Stimulated activated CD4-positive, alpha-beta T cell treated with anti-CD3 and anti-CD28 coated beads, Interleukin-4, amount 100 ng/mL, for 4 hours (primary cell): ENCODE measurements around the gene PDLIM4.
A peak's percentile ranks its signal among the peaks of the same experiment; 100 is the strongest.

Experiments
- DNase-seq, 2 experiments: peaks; one replicate each; pipeline ENCODE4 v3.0.0-alpha.2; 2020

Gene PDLIM4, protein sequence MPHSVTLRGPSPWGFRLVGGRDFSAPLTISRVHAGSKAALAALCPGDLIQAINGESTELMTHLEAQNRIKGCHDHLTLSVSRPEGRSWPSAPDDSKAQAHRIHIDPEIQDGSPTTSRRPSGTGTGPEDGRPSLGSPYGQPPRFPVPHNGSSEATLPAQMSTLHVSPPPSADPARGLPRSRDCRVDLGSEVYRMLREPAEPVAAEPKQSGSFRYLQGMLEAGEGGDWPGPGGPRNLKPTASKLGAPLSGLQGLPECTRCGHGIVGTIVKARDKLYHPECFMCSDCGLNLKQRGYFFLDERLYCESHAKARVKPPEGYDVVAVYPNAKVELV

DNA sequence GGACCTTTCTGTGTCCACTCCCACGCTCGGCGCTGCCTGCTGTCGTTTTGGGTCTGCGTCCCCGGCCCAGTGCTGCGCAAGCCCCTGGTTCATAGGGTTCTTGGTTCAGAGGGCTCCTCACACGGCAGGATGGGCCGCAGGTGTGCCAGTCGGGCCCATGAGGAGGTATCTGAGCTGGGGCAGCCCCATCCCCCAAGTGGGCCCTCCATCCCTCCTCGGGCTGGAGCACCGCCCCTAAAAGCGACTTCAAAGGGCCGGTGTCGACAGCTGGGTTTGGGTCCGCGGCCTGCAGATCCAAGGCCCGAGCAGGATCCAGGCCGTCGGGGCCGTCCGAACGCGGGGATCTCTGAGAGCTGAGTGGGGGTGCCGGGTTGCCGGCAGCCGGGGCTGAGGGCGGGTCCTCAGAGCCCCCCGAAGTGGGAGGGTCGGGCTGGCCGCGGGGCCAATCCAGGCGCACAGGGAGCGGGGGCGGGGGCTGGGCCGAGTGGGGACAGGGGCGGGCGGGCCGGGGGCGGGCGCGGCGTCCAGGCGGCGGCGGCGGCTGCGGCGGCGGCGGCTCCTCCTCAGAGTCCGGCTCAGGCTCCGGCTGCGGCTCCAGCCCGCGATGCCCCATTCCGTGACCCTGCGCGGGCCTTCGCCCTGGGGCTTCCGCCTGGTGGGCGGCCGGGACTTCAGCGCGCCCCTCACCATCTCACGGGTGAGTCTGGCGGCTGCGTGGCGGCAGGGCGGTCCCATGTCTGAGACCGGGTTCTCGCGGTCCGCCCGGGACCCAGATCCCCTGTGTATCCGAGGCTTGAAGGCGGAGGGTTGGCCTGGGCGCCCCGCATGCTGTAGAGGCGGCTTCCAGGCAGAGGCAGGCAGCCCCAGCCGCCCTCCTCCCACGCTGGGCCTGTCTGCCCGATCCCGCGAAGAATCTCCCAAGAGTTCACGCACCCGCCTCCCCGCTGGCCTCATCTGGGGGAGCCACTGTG is at the start of gene PDLIM4:
TSS of gene PDLIM4 (plus strand) at position 566 of the 971 bp plus-strand sequence. CDS start at position 605, 39 bp downstream.
- no peak for DNase-seq

DNA sequence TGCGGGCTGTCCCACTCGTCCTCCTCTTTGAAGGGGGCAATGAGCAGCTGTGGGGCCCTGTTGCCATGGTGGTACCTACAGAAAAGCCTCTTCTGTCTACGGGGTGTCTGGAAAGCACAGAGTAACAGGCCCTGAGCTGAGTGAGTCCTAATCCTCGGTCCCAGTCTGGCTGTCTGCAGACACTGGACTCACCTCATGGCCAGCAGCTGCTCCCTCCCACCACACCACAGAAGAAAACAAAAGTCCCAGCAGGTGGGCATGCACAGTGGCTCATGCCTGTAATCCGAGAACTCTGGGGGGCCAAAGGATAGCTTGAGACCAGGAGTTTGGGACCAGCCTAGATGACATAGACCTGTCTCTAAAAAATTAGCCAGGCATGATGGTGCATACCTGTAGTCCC is 49.7 kb upstream of the PDLIM4 start:
- no peak for DNase-seq

DNA sequence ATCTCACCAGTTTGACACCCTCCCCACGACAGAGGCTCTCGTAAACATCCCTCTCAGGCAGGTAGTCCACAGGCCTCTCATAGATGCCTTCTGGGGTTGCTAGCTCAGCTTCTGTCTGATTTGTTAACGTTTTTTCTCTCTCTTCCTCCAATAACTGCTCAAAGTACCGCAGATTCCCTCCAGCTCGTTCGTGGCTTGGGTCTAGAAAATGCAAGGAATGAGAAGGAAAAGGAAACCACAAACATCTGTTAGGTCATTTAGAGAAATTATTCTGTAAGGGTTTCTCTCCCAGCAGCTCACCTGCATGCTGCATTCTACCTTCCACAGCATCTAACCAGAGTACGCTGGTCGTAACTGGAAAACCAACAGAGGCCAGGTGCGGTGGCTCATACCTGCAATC is 48.4 kb upstream of the PDLIM4 start:
- no peak for DNase-seq

DNA sequence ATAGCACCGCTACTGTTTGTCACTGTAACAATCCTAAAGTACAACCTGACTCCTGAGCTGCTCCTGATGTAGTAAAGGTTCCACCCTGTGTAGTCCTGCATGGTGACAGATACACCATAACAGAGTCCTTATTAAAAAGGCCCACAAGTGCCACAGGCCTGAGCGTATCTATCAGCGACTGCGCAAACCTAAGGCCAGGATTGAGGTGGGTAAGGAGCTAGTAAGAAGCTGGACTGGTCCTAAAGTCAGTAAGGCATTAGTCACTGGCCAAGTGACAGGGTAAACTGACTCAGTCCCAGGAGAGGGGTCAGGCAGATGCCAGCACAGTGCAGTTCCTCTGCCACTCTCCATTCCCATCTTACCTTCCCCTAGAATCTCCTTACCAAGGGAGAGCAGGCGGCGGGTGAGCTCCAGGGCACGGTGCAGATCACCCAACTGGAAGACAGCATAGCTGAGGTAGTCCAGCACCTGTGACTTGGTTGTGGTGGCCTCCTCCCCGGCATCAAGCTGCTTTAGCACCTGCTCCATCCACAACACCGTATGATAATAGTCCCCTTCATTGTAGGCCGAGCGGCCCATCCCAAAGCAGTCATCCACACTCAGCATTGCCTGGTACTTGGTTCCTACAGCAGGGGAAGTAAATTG is 47.5 kb upstream of the PDLIM4 start:
- no peak for DNase-seq

DNA sequence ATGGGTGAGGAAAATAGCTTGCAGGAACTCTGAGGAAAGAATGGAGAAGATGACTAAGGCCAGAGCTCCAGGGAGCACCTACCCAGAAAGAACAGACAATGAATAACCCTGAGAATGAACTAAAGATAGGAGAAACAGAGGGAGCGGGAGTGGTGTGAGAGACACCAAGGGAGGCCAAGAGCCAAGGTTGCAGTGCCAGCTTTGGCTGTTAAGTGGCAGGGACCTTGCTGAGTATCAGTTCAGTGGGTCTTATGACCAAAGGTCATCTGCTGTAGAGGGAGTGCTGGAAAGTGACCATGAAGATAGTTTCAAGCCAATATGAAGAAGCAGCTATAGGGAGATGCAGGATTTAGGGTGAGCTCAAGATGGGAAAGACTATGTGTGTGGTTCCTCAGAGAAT is 46.6 kb upstream of the PDLIM4 start:
- DNase-seq, result no peak

DNA sequence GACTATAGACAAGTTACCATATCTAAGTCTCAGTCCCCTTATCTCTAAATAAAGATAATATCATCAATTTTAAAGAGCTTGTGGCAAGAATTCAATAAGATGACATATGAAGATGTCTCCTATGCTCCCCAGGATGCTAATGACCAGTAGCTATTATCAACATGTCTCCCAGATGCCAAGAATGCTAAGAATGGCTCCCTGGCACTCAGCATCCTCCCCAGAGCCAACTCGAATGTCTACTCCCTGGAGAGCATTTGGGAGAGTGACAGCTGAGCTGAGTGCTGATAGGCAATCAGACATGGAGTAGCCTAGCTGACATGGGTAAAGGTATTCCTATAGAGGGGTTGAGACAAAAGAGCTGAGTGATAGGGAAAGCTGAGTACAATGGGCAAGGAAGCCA is 45.7 kb upstream of the PDLIM4 start:
- no peak for DNase-seq

DNA sequence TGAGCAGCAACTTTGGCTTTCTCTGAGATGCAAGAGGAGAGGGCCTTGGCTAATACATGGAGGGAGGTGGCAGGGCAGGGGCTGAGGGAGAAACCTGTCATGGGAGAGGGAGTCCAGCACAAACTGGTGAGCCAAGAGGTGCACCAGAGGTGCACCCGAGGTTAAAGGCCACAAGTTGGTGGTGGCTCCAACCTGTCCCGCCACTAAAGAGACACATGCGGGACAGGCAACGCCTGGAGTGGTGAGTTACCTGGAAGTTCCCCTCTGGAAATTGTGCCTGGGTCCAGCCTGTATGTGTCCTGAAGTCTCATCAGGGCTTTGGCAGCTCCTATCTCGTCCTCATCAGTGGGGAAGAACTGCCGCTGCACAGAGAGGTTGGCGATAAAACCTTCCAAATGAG is 43.8 kb upstream of the PDLIM4 start:
- no peak for DNase-seq

DNA sequence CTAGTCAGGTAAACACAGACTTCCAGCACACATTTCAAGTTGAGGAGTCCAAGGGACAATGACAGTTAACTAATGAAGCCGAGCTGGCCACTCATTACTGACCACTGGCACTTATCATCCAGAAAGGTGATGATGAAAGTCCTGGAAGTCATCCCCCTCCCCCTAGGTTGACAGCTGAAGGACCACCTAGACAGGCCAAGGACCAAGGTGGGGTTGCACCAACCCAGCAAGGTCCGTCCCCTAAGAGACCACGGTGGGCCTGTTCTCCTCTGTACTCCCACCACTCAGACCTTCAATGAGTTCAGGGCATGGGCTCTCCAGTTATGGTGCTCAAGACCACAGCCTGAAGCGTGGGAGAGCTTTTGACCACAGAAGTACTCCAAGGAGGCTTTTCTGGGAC is 43.0 kb upstream of the PDLIM4 start:
- DNase-seq, result no peak

DNA sequence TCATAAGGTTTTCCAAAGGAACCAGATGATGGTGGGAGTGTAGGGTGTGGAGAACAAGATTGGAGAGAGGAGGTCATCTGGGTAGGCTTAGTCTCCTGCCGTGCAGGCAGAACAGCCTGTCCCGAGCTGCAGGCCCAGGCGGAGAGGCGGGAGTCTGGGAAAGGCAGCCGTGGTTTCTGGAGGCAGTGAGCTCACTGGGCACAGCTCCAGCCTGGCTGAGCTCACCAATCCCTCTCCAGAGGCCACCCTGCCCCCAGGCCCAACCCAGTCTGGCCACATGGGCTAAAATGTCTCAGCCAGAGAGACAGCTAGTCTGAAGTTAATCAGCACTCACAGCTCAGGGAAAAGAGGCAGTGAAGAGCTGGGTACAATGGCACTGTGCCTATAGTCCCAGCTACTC is 42.2 kb upstream of the PDLIM4 start:
- DNase-seq, result no peak

DNA sequence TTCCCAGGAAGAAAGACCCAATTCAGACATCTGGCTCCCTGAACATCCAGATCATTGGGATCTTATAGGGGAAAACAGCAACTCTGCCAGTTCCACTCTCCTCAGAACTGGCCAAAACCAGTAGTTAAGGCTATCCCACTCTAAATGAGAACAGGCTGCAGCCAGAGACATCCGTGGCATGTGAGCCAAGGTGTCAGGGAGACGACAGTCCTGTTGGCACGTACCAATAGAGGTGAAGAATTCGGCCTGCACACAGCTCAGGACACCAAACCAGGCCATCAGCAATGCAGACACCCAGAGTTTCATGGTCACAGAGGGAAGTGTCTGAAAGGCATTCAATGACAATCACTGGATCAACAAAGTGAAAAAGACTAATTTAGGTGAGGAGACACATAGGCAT is 39.2 kb upstream of the PDLIM4 start:
- DNase-seq, result no peak

DNA sequence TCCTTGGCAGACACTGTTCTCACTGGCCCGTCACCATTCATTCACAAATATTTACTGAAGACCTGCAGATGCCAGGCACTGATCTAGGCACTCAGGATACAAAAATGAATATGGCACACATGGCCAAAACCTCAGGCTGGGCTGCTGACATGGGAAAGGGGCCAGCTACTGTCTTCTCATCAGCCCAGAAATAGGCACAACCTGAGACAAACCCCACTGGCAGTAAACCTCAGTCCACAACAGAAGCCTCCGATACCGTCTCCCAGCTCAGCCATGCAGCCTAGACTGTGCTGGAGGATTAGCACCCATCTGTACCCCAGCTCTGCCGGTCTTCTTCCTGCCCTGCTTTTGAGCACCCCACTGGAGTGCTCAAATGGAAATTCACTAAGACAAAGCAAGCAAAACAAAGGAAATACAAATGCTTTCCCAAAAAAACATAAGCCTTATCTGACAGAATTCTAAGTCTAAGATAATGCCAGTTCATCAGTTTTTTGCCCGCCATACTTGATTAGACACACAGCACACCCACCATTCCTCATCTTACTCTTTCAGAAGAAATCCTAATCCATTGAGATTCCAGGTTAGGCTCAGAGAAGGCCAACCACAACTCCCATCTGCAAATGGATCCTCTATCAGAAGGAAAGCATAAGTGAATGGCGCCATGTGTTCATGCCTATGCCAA is 38.1 kb upstream of the PDLIM4 start:
- DNase-seq, result no peak

DNA sequence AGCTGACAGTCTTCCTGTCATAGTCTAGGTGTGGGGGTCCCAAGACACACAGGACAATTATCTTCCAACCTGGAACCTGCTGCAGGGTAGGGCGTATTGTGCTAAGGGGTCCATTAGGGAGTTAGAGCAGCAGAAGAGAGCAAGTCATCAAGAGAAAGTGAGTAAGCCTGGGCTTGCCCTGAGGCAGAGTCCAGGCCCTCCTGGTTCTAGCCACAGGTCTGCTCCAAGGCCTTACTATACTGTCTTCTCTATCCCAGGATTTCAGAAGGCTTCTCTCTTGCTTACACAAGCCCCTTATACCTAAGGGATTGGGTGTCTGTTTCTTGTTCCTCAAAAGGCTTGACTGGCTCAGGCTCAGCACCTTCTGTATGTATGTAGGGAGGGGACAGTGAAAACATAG is 37.5 kb upstream of the PDLIM4 start:
- no peak for DNase-seq

DNA sequence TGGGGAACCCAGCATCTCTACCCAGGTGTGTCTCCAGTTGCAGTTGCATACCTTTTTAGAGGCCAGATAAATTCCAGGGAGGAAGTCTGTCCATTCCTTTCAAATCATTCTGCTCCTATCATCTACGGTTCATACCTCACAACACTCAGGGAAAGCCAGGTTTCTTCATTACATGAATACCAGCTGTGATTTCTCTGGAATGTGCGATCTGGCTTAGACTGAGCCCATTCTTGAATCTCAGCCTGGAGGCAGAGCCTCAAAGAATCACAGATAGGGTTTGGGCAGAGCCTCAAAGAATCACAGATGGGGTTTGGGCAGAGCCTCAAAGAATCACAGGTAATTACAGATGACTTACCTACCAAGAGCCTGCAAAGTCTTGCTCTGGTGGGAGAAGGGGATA is 37.0 kb upstream of the PDLIM4 start:
- no peak for DNase-seq

DNA sequence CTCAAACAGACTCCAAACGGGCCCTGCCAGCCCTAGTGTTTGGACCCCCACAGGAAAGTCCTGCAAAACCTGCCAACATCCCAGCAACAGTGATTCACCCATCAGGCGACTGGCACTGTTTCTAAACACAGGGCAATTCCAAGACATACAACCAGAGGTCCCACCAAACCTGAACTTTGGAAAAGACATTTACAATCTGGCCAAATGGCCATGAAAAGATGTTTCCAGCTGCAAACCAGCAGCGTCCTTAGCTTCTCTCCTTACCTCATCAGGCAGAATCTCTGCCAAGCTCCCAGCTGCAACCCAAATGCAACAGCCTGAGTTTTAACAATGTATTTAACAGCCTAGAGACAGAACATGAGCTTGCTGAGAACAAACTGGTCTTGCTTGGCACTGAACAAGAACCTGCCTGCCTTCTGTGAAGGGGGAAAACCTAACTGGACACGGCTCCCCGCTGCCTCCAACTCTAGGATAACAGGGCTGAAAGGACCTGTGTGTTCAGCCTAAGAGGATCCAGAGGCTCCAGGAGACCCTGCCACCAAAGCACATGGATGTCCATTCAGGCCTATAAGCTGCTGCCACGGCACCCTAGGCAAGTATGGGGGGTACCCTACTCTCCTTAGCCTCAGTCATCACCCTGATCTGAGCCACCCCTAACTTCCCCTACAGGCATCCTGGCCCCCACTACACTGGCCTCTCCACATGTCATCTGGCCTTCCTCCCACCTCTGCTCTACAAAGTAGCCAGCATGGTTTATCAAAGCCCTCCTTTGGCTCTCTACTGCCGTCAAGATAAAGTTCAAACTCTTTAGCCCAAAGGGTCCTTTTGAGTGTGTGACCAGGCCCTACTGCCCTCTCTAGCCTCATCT is 35.5 kb upstream of the PDLIM4 start:
- no peak for DNase-seq

DNA sequence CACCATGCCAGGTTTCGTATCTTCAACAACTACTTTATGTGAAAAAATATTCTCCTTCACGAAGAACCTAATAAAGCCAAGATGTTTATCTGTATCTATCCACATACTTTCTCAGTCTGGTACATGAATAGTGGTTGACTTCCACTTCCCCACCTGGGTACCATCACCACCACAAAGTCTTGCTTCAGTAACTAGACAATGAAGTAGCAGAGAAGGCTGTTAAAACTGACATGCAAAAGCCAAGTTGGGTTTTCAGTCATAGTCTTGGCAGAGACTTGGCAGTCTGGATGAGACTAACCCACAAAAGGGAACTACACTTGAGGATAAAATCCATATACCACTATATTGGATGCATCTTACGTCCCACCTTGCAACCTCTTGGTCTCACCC is 34.9 kb upstream of the PDLIM4 start:
- no peak for DNase-seq

DNA sequence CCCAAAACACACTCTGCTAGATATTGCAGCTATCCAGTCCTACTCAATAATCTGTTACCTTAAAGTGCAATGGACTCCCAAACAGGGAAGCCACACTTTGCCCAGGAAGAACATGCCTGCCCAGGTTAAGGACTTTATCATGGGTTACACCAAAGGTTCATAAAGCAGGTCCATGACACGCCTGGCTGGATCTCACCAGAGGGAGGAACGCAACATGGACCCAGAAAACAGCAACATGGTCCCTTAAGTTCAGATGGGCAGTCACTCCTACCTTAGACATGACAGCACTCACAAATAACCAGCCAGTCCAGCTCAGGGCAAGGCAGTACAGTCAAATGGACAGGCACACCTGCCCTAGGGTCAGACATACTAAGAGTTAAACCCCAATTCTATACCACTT is 33.6 kb upstream of the PDLIM4 start:
- DNase-seq, result no peak

DNA sequence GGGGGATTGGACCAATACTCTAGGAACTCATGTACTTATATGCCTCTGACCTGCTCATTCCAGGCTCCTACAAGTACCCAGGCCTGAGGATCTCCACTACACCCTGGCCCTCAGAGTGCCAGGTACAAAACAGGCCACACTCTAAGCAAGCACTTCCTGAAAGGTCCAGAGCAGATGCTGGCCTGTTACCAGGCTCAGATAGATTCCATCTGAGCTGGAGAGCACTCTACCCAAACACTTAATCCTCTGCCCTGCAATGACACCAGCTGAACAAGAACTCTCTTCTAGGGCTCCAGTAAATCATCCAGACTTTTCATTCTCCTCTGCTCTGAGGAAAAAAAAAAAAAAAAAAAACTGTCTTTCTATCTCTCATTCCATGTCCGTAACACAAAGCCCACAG is 32.8 kb upstream of the PDLIM4 start:
- DNase-seq, result no peak

DNA sequence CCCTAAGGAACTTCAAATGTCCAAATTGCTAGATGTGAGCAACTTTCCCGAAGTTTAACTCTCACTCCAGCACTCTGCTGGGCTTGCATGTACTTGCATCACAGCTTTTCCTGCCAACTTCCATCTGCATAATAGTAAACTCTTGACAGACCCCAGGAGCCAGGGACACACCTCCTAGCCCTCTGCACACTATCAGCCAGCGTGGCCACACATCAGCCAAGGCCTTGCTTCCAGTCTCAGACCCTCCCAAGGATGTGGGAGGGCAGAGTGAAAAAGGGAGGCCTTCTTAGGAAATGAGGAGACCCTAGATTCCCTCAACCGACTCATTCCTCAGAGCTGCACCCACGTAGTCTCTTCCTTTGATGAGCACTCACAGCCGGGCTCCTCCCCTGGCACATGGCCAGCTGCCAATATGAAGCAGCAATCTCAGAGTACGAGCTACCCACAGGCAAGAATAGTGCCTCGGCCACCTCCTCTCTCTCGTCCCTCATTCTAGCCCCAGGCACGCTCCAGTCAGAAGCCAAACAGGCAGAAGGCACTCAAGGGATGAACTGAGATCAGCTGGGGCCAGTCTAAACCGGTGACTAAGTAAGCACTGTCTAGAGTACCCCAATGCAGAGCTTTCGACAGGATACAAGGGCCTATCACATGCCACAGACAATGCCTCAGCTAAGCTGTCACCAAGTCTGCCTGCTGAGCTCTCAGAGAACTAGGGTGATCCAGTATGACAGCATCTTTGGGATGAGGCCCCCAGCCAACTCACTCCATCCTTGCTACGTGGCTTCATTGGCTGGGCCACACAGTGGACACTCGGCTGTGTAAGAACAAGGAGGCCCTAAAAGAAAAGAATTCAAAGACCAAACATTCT is 32.1 kb upstream of the PDLIM4 start:
- peak; percentile 30 to 53 for DNase-seq

DNA sequence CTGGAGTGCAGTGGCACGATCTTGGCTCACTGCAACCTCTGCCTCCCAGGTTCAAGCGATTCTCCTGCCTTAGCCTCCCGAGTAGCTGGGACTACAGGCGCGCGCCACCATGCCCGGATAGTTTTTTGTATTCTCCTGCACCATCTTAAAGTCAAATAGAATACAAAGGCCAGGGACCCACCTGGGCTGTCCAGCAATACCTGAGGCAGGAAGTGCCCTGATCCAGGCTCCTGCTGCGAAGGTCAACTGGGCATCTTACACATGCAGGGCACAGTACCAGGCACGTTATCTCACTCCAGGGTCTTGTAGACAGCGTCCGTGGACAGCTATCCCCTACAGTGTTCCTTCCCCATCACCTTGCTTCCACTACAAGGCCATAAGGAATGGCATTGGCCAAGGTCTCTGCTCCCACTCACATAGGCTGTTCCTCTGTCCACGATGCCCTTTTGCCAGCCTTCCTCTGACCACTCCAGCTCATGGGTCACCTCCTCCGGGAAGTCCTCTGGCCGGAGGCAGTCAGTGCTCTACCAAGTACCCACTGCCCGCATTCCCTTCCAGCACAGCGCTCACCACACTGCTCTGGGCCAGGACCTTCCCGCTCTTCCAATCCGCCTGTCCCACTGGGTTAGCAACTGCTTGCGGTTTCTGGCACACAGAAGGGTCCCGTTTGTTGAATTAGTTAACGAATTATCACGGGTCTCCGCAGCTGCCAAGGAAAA is 30.8 kb upstream of the PDLIM4 start:
- DNase-seq, result no peak

DNA sequence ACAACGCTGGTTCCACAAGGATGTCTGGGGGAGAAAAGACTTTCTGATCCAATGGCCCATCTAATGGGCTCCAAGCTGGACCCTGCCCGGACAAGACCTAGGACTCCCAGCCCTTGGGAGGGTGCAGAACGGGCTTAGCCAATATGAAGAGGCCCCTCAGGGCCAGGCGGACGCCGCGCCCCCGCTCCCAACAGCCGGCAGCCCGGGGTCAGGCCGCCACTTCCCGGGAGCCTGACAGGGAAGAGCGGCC is 30.3 kb upstream of the PDLIM4 start:
- no peak for DNase-seq
